ENCODE measurements around the gene RPS6KA2.

GRCh38 chr6:166442131-166442685 lies 184.8 kb downstream of the RPS6KA2 start:
- TF ChIP-seq, protein P1, sequence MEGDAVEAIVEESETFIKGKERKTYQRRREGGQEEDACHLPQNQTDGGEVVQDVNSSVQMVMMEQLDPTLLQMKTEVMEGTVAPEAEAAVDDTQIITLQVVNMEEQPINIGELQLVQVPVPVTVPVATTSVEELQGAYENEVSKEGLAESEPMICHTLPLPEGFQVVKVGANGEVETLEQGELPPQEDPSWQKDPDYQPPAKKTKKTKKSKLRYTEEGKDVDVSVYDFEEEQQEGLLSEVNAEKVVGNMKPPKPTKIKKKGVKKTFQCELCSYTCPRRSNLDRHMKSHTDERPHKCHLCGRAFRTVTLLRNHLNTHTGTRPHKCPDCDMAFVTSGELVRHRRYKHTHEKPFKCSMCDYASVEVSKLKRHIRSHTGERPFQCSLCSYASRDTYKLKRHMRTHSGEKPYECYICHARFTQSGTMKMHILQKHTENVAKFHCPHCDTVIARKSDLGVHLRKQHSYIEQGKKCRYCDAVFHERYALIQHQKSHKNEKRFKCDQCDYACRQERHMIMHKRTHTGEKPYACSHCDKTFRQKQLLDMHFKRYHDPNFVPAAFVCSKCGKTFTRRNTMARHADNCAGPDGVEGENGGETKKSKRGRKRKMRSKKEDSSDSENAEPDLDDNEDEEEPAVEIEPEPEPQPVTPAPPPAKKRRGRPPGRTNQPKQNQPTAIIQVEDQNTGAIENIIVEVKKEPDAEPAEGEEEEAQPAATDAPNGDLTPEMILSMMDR (IDR thresholded peaks at IDR 0.05), result no peak
- TF ChIP-seq EZH2 (IDR thresholded peaks at IDR 0.05; ENCODE audit: borderline replicate concordance, insufficient read depth, low read depth, low read length, poor library complexity, severe bottlenecking), result no peak

Measured in B cell (primary cell).